ENCODE measurements around the gene IL22. TPM values are rescaled to one million over a fixed set of nuclear protein-coding genes. Genes with fewer than 3 reads are reported as not detected.

IL22 gene
- total RNA-seq, 1 experiment from 2014 or later, result not detected

DNA sequence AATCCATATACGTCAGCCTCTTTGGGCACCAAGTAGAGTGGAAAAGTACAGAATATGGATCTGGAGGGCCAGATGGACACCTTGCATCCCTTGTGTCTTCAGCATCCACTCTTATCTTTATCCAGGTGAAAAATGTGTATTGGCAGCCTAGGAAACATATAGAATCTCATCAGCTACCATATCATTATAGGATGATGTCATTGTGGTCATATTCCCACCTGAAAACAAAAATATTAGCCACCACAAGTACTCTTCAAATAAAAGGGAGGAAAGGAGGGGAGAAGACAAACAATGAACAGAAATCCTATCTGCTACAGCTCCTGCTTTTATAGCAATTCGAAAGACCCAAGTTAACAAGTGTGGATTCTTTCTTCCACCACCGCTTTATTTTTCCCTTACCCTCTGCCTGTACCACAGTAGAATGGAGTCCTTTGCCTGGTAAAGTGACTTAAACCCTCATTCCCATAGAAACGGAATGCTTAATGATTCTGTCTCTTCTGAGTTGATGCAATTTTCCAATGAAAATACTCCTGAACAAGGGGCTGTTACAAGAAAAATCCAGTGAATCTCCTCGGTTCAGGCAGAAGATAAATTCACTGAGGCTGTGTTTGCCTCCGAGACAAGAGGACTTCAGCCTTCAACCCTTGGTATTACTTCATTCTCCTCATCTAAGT is 14.0 kb downstream of the IL22 start:
- no peaks in the 10 kb centered on the region for H3K27me3 Mint-ChIP-seq (ENCODE audit: low read depth)
- peaks cover 3% of the 10 kb centered on the region; the same call in 1 of the 2 replicates for H3K9me3 Mint-ChIP-seq
- no peaks in the 10 kb centered on the region for H3K36me3 Mint-ChIP-seq
- no peak for DNase-seq (ENCODE audit: low spot score)
- H3K27ac Mint-ChIP-seq, result no peak overlapping the region
- no peaks in the 10 kb centered on the region for H3K4me1 Mint-ChIP-seq
- CTCF ChIA-PET, result no interaction called here
- POLR2A ChIA-PET, result interaction anchor here (0.6 kb wide), 1 partner anchor 135 kb away, joined by 3 read pairs; no protein-coding TSS in a partner anchor
- no peak for ATAC-seq
- TF ChIP-seq PRRX2 (CRISPR knock-in tag; IDR thresholded peaks at IDR 0.05) (no peak), TEAD4 (CRISPR knock-in tag; IDR thresholded peaks at IDR 0.05) (no peak), GTF2I (CRISPR knock-in tag; conservative IDR thresholded peaks at IDR 0.05) (no peak), GABPB1 (CRISPR knock-in tag; IDR thresholded peaks at IDR 0.05) (no peak), SOX15 (CRISPR knock-in tag; IDR thresholded peaks at IDR 0.05) (no peak), ZNF416 (CRISPR knock-in tag; IDR thresholded peaks at IDR 0.05) (no peak), ZNF263 (CRISPR knock-in tag; IDR thresholded peaks at IDR 0.05; ENCODE audit: low read depth) (no peak), RORB (CRISPR knock-in tag; IDR thresholded peaks at IDR 0.05) (no peak), IRF2 (CRISPR knock-in tag; IDR thresholded peaks at IDR 0.05; ENCODE audit: borderline replicate concordance, low read depth) (no peak), EMX1 (CRISPR knock-in tag; IDR thresholded peaks at IDR 0.05) (no peak), FOXK1 (CRISPR knock-in tag; IDR thresholded peaks at IDR 0.05) (no peak)
- TF ChIP-seq, protein P1, sequence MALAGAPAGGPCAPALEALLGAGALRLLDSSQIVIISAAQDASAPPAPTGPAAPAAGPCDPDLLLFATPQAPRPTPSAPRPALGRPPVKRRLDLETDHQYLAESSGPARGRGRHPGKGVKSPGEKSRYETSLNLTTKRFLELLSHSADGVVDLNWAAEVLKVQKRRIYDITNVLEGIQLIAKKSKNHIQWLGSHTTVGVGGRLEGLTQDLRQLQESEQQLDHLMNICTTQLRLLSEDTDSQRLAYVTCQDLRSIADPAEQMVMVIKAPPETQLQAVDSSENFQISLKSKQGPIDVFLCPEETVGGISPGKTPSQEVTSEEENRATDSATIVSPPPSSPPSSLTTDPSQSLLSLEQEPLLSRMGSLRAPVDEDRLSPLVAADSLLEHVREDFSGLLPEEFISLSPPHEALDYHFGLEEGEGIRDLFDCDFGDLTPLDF (CRISPR knock-in tag; IDR thresholded peaks at IDR 0.05), result no peak
- TF ChIP-seq, protein P2, sequence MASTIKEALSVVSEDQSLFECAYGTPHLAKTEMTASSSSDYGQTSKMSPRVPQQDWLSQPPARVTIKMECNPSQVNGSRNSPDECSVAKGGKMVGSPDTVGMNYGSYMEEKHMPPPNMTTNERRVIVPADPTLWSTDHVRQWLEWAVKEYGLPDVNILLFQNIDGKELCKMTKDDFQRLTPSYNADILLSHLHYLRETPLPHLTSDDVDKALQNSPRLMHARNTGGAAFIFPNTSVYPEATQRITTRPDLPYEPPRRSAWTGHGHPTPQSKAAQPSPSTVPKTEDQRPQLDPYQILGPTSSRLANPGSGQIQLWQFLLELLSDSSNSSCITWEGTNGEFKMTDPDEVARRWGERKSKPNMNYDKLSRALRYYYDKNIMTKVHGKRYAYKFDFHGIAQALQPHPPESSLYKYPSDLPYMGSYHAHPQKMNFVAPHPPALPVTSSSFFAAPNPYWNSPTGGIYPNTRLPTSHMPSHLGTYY (CRISPR knock-in tag; IDR thresholded peaks at IDR 0.05), result no peak
- TF ChIP-seq, protein P3, sequence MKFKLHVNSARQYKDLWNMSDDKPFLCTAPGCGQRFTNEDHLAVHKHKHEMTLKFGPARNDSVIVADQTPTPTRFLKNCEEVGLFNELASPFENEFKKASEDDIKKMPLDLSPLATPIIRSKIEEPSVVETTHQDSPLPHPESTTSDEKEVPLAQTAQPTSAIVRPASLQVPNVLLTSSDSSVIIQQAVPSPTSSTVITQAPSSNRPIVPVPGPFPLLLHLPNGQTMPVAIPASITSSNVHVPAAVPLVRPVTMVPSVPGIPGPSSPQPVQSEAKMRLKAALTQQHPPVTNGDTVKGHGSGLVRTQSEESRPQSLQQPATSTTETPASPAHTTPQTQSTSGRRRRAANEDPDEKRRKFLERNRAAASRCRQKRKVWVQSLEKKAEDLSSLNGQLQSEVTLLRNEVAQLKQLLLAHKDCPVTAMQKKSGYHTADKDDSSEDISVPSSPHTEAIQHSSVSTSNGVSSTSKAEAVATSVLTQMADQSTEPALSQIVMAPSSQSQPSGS (CRISPR knock-in tag; IDR thresholded peaks at IDR 0.05; ENCODE audit: borderline replicate concordance, low read depth), result no peak
- TF ChIP-seq, protein P4, sequence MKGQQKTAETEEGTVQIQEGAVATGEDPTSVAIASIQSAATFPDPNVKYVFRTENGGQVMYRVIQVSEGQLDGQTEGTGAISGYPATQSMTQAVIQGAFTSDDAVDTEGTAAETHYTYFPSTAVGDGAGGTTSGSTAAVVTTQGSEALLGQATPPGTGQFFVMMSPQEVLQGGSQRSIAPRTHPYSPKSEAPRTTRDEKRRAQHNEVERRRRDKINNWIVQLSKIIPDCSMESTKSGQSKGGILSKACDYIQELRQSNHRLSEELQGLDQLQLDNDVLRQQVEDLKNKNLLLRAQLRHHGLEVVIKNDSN (CRISPR knock-in tag; IDR thresholded peaks at IDR 0.05), result no peak
- TF ChIP-seq, protein P5, sequence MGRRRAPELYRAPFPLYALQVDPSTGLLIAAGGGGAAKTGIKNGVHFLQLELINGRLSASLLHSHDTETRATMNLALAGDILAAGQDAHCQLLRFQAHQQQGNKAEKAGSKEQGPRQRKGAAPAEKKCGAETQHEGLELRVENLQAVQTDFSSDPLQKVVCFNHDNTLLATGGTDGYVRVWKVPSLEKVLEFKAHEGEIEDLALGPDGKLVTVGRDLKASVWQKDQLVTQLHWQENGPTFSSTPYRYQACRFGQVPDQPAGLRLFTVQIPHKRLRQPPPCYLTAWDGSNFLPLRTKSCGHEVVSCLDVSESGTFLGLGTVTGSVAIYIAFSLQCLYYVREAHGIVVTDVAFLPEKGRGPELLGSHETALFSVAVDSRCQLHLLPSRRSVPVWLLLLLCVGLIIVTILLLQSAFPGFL (CRISPR knock-in tag; IDR thresholded peaks at IDR 0.05; ENCODE audit: borderline replicate concordance), result no peak
- TF ChIP-seq, protein P6, sequence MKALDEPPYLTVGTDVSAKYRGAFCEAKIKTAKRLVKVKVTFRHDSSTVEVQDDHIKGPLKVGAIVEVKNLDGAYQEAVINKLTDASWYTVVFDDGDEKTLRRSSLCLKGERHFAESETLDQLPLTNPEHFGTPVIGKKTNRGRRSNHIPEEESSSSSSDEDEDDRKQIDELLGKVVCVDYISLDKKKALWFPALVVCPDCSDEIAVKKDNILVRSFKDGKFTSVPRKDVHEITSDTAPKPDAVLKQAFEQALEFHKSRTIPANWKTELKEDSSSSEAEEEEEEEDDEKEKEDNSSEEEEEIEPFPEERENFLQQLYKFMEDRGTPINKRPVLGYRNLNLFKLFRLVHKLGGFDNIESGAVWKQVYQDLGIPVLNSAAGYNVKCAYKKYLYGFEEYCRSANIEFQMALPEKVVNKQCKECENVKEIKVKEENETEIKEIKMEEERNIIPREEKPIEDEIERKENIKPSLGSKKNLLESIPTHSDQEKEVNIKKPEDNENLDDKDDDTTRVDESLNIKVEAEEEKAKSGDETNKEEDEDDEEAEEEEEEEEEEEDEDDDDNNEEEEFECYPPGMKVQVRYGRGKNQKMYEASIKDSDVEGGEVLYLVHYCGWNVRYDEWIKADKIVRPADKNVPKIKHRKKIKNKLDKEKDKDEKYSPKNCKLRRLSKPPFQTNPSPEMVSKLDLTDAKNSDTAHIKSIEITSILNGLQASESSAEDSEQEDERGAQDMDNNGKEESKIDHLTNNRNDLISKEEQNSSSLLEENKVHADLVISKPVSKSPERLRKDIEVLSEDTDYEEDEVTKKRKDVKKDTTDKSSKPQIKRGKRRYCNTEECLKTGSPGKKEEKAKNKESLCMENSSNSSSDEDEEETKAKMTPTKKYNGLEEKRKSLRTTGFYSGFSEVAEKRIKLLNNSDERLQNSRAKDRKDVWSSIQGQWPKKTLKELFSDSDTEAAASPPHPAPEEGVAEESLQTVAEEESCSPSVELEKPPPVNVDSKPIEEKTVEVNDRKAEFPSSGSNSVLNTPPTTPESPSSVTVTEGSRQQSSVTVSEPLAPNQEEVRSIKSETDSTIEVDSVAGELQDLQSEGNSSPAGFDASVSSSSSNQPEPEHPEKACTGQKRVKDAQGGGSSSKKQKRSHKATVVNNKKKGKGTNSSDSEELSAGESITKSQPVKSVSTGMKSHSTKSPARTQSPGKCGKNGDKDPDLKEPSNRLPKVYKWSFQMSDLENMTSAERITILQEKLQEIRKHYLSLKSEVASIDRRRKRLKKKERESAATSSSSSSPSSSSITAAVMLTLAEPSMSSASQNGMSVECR (CRISPR knock-in tag; IDR thresholded peaks at IDR 0.05; ENCODE audit: borderline replicate concordance), result no peak
- no peak overlapping the region for H3K4me3 Mint-ChIP-seq
